GM12801 (cell line): Measurements from ENCODE around the gene PSMB9.

ENCODE experiments used
- CTCF ChIP-seq: IDR thresholded peaks from one replicate; pipeline ENCODE4 v1.5.1; 2011; ENCODE audit warnings: control low read depth; ENCODE audit not compliant: insufficient read length; ENCODE audit errors: extremely low read depth

PSMB9 gene

DNA sequence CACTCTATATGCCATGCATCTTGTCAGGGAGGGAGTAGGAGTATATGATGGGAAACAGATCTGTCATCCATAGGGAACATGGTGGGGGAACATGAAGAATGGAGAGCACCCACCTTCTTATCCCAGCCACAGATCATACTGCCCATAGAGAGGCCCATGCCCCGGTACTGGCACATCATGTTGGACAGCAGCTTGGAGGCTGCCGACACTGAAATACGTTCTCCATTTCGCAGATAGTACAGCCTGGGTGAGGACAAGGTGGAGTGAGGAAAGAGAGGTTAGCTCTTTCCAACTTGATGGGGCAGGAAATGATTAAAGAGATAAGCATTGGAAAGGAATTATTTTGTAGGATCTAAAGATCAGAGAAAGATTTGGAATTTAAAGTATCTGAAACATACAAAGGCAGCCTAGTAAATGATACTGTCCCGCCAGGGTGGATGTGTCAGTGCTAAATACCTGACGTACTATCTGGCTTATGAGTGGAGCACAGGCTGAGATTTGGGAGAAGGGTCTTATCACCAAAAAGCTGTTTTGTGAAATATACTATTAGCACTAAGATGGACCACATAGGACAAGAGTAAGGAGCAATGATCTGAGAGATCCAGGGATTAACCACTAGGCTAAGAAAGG is 11.9 kb upstream of the PSMB9 start:
- TF ChIP-seq CTCF: no peak

DNA sequence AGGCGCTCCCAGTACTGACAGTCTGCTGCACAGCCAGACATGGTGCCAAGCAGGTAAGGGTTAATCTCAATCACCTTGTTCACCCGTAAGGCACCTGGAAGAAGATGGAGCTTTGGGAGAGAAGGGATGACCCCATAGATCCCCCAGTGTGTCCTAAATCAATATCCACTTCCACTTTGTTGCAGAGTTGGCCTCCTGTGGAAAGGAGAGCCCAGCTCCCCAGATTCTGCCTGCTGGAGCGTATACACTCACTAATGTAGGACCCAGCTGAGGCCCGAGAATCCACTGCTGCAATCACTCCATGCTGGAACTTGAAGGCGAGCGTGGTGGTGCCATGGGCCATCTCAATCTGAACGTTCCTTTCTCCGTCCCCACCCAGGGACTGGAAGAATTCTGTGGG is 11.3 kb upstream of the PSMB9 start:
- TF ChIP-seq CTCF: no peak

- no peak for TF ChIP-seq CTCF
Observed at GRCh38 chr6:32843331-32843978, 10.5 kb upstream of the PSMB9 start.

- TF ChIP-seq CTCF: no peak
Observed at GRCh38 chr6:32843979-32844838, 9.8 kb upstream of the PSMB9 start, which contains the start of gene PSMB8. Gene PSMB8 (minus strand): TSS chr6:32844047. CDS start chr6:32843996, 51 bp downstream.

DNA sequence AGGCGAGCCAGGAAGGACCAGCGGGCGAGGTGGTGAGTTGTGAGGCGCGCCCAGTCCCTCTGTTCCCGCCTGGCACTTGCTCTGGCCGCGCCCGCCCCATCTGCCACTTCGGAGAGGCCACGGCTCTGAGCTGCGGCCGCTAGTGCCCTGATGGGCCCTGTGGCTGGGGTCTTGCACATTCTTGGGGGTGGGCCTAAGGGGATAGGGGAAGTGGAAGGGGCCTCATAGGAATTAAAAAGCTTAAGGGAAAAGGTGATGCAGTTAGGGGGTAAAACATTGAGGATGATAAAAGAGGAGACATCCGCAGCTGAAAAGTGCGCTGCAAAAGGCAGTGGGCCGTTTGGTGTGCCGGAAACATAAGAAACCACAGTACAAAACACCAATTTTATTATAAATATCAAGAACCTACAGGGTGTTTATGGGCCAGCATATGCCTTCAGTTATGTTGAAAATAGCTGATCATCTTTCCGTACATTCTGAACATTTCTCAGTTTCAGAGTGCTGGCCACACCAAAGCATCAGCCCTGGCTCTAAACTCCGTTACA is 9.1 kb upstream of the PSMB9 start:
- no peak for TF ChIP-seq CTCF

DNA sequence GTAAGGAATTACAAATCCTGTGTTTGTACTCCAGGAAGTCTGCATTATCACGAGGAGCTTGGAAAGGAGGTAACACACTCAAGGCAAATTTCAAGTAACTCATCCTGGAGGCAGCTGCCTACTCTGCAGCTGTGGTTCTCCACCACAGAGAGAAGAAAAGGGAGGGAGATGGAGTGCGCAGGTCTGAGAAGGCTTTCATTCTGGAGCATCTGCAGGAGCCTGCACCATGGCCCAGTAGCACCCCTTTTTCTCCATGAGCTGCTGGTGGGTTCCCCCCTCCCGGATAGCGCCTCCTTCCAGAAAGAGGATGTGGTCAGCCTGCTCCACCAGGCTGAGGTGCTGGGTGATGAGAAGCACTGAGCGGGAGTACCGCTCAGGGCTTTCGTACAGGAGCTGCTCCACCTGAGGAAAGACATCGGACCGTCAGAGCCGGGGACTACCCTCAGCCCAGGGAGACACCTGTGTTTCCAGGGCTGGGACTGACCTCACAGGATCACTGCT is 8.6 kb upstream of the PSMB9 start:
- TF ChIP-seq CTCF: no peak

- no peak for TF ChIP-seq CTCF
Observed at GRCh38 chr6:32847004-32847403, 7.0 kb upstream of the PSMB9 start.
